SKM-1 (cell line): ENCODE data around the gene VAT1L.

Source experiments
- DNase-seq: peaks from one replicate; lab custom pipeline; 2025; ENCODE audit not compliant: unreplicated experiment; lab: John Stamatoyannopoulos, UW

The VAT1L gene

GRCh38 chr16:77833921-77834634 is 45.7 kb downstream of the VAT1L start:
- no peak for DNase-seq

GRCh38 chr16:77834635-77835540 is 46.5 kb downstream of the VAT1L start:
- DNase-seq = no peak

DNA sequence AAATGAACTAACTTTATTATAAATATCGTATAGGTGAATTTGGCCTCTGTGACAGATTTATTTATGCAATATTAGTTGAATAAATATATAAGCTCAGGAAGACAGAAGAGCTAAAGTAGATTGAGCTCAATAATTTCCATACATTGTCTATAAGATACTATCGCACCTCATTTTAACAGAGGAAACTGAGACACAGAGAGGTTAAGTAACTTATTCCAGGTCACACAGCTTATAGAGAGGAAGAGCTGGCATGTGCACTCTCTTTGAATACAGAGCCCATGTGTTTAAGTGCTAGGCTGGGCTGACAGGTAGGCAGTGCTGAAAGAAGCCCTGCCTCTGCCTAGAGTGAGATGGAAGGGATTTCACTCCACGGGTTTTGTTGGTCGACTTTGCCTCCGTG is 48.4 kb downstream of the VAT1L start:
- DNase-seq = no peak

- DNase-seq = no peak
These were observed 50.4 kb downstream of the VAT1L start for GRCh38 chr16:77838597-77839255.

DNA sequence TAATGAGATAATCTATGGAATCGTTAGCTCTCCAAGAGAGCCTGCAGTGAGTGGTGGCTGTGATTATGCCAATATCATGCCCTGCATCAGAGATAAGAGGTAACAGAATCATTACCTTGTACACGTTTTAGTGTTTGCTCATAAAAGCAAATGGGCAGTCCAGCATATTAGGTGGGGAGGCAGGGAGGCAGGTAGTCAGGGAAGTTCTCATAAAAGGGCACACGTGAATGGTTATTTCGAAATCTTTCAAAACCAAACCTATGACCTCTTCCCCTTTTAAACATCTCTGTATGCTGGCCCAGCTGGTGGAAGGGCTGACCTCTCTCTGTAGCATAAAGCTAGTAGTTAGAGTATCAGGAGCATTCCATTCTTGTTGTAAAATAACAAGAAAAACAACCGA is 51.7 kb downstream of the VAT1L start:
- DNase-seq = no peak

DNA sequence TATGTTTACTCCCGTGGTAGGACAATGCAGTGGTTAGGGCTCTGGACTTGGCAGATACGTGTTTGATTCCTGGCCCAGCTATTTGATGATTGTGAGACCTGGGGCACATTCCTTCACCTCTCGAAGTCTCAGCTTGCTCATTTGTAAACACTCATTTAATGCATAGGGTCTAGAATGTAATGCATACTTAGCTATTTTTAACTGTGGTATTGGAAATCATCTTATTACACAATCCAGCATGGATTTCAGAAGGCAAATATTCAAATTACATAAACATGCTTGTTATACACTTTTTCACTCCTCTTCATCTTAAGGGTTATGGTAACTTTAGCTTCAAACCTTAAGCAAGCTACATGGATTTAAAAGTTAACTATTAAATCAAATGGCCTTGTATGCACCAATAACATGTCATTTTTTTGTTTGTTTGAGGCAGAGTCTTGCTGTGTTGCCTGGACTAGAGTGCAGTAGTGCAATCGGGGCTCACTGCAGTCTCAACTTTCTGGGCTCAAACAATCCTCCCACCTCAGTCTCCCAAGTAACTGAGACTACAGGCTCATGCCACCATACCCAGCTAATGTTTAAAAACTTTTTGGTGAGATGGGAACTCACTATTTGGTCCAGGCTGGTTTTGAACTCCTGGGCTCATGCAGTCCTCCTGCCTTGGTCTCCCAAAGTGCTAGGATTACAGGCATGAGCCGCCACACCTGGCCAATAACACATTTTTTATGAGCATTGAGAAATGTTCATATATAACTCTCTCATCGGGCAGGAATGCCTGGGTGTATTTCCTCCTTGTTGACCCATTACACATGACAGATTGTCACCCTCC is 52.5 kb downstream of the VAT1L start:
- DNase-seq = no peak

DNA sequence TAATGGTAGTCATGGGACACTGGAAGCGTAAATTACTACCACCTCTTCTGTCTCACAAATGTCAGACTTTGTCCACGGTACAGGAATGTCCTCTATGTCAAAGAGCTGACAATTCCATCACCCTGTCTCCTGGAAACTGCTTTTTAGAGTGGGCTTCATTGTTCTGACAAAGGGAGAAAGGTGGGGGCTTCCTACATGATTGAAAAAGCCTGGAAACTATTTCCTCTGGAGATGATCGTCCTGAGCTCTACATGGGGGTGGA is 53.1 kb downstream of the VAT1L start:
- DNase-seq = no peak

- DNase-seq = no peak
These were observed 54.1 kb downstream of the VAT1L start for GRCh38 chr16:77842468-77842867.

DNA sequence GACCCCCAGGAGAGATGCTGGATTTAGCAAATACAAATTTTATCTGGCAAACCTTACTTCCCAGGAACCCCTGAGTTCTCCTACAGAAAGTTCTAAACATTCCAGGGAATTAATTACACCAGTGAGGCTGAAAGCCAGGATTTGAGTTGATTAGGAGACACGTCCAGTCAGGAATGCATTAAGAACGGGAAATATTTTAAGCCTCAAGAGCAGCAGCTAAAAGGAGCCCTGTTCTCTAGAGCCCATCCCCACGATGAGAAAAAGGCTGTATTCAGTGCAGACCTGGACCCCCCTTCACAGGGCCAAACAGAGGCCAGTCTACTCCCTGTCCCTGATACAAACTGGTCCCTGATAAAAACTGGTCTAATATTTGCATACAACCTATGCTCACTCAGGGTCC is 55.0 kb downstream of the VAT1L start:
- no peak for DNase-seq

DNA sequence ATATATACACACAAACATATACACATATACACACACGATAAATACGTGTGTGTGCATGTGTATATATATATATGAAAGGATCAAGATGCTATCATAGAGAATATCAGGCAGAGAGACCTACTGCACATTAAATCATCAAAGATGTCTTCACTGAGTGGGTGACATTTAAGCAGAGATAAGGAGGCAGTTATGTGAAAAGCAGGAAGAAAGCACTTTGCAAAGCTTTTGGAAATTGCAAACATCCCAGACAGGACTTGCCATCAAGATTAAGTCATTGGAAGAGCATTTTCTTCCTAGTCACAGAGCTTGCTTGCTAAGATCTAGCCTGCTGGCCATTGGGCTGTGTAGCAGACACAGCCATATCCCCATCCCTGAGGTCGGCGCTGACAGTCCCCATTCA is 56.4 kb downstream of the VAT1L start:
- DNase-seq = no peak

DNA sequence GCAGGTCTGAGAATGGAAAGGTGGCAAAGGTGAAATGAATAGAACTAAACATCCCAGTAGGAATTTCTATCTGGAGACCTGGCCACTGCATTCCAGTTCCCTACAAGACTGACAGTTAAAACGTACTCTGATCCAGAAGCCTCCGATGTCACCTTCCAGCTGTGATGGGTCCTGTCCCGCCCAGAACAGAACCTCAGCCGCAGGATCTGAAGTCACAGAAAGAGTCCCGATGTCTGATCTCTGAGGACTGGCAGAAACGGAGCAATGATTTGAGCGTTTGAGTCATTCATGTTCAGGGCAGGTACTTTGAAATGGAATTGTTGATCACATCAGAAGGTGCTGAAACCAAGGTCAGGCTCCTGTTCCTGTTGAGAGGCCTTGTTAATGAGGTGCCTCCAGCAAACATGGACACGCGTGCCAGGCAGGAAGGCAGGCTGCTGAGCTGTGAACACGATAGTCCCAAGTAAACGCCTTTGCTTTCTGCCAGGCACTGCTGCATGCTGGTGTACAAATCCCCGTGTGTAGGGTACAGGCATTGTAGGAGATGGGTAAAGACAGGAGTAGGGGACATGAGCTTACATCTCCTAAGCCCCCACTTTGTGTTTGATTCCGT is 61.4 kb downstream of the VAT1L start:
- no peak for DNase-seq

DNA sequence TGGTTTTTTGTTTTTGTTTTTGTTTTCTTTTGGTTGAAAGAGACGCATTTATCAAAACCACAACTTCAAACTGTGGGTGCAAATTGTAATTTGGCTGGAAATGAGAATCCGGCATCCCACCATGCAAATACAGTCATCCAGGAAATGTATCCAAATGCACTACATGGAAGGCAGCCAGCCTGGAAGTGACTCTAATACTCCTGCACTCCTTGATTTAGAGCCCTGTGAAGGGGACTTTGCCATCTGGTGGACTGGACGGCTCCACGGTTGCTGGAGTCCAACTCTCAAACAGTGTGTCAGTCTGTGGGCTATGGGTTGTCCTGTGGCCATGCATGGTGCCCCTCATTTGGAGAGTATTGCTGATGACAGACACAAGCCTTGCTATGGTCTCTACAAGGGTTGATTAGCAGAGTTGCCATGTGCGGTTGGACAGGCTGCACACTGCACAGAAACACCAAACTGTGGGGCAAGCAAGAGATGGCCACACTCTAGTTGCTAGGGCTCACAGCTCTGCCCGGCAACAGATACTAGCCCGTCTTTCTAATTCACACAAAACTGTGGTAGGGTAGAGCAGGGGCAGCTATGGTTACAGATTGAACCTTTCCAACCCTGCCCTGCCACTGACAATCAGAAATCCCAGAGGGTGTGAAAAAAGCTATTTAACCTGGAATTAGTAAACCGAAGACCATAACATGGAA is 62.4 kb downstream of the VAT1L start:
- no peak for DNase-seq

- DNase-seq = no peak
These were observed 64.8 kb downstream of the VAT1L start for GRCh38 chr16:77853161-77853560.

GRCh38 chr16:77856438-77857160 is 68.2 kb downstream of the VAT1L start:
- no peak for DNase-seq

DNA sequence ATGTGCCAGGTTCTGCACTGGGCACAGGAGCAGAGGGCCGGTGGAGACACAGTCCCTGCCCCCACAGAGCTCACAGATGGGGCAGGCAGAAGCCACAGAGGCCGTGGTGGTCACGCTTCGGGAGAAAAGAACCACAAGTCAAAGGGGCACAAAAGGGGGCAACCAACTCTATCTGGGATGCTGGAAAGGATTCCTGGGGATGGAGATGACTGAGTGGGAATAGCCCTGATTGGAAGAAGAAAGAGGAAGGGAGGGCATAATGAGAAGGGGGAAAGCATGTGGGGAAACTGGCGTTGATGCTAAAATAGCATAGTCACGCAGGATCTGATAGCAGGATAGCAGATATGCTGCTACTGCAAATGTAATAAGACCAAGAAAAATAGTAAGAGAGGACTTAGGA is 69.7 kb downstream of the VAT1L start:
- no peak for DNase-seq

DNA sequence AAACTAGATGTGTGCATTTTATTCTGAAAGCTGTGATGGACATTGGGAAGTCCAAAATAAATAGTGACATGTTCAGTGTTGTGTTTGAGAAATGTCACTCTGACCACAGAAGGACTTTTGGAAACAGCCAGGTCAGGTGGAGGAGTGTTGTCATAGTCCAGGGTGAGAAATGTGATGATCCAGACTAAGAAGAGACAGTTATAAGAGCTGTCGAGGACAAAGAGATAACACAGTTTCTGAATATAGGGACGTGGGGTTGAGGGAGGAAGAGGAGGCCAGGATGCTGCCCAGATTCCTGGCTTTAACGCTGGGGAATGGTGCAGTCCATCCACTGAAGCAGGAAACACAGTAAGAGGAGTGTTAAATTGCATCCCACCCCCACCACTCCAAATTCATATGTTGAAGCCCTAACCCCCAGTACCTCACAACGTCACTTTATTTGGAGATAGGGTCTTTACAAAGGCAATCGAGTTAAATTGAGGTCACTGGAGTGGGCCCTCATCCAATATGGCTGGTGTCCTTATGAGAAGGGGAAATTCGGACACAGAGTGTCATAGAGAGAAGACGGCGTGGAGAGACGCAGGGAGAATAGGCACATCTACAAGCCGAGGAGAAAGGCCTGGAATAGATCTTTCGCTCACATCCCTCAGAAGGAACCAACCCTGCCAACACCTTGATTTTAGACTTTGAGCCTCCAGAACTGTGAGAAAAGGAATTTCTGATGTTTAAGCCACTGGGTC is 71.3 kb downstream of the VAT1L start:
- DNase-seq = no peak

- no peak for DNase-seq
These were observed 72.6 kb downstream of the VAT1L start for GRCh38 chr16:77860953-77861352.

GRCh38 chr16:77863250-77863649 is 74.9 kb downstream of the VAT1L start:
- no peak for DNase-seq

- DNase-seq = no peak
These were observed 78.4 kb downstream of the VAT1L start for GRCh38 chr16:77866752-77867151.
